ENCODE data around the gene ZNF48.

DNA sequence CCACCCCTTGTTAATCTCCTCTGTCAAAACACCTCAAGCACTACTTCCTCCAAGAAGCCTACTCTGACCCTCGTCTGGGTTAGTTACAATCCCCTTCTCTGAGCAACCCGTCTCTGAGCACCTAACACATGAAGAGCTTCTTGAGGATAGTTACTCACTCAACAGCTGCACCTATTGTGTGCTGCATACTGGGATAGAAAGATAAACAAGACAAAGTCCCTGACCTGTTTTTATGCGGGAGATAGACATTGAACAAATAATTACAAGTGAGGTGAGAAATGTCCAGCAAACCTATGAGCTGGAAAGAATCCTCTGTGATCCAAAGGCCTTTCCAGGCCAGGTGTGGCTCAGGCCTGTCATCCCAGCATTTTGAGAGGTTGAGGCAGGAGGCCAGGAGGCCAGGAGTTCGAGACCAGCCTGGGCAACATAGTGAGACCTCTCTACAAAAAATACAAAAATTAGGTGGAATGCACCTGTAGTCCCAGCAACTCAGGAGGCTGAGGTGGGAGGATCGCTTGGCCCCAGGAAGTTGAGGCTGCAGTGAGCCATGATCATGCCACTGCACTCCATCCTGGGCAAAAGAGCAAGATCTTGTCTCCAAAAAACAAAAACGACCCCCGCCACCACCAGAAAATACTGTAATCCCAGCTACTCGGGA is 6.7 kb downstream of the ZNF48 start:
- TF ChIP-seq, protein P1, sequence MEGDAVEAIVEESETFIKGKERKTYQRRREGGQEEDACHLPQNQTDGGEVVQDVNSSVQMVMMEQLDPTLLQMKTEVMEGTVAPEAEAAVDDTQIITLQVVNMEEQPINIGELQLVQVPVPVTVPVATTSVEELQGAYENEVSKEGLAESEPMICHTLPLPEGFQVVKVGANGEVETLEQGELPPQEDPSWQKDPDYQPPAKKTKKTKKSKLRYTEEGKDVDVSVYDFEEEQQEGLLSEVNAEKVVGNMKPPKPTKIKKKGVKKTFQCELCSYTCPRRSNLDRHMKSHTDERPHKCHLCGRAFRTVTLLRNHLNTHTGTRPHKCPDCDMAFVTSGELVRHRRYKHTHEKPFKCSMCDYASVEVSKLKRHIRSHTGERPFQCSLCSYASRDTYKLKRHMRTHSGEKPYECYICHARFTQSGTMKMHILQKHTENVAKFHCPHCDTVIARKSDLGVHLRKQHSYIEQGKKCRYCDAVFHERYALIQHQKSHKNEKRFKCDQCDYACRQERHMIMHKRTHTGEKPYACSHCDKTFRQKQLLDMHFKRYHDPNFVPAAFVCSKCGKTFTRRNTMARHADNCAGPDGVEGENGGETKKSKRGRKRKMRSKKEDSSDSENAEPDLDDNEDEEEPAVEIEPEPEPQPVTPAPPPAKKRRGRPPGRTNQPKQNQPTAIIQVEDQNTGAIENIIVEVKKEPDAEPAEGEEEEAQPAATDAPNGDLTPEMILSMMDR (IDR thresholded peaks at IDR 0.05): no peak
- no peak for TF ChIP-seq POLR2A (IDR thresholded peaks at IDR 0.05)

All from heart left ventricle (tissue), 13 donors.